ENCODE results near the gene NTF3.

The NTF3 gene

GRCh38 chr12:5507401-5507935, 75.6 kb downstream of the NTF3 start:
- no peak overlapping the region for H2AFZ ChIP-seq (ENCODE audit: low read depth, low read length)
- no peaks in the 10 kb centered on the region for H3K79me2 ChIP-seq (ENCODE audit: insufficient read depth, low read length)
- no peak overlapping the region for H3K4me2 ChIP-seq (ENCODE audit: insufficient read depth, low read length)
- TF ChIP-seq EZH2 (IDR thresholded peaks at IDR 0.05; ENCODE audit: borderline replicate concordance, low read depth, low read length, severe bottlenecking) (no peak), CTCF (IDR thresholded peaks at IDR 0.05; ENCODE audit: borderline replicate concordance, extremely low read depth, low read length, poor library complexity, severe bottlenecking) (no peak)
- no peak overlapping the region for H3K9ac ChIP-seq (ENCODE audit: low read depth, low read length)
- no peaks in the 10 kb centered on the region for H3K9me3 ChIP-seq (ENCODE audit: insufficient read depth, low read length, severe bottlenecking)
- DNase-seq (no peak), ATAC-seq (ENCODE audit: insufficient read depth, low read depth) (no peak)
- peaks cover 17% of the 10 kb centered on the region for H3K27me3 ChIP-seq (ENCODE audit: insufficient read depth, low read length, poor library complexity)
- no peaks in the 10 kb centered on the region for H4K20me1 ChIP-seq (ENCODE audit: insufficient read depth, low read length)
- H3K4me3 ChIP-seq (ENCODE audit: low read depth in 1 of 2, low read length in 2 of 2) = no peak overlapping the region
- no peak overlapping the region for H3K27ac ChIP-seq (ENCODE audit: low read length)
- H3K36me3 ChIP-seq (ENCODE audit: insufficient read depth, low read length) = no peaks in the 10 kb centered on the region
- no peaks in the 10 kb centered on the region for H3K4me1 ChIP-seq (ENCODE audit: insufficient read depth, low read length)

GRCh38 chr12:5507944-5508343, 76.0 kb downstream of the NTF3 start:
- TF ChIP-seq EZH2 (IDR thresholded peaks at IDR 0.05; ENCODE audit: borderline replicate concordance, low read depth, low read length, severe bottlenecking) (no peak), CTCF (IDR thresholded peaks at IDR 0.05; ENCODE audit: borderline replicate concordance, extremely low read depth, low read length, poor library complexity, severe bottlenecking) (no peak)
- no peaks in the 10 kb centered on the region for H3K36me3 ChIP-seq (ENCODE audit: insufficient read depth, low read length)
- H3K27ac ChIP-seq (ENCODE audit: low read length) = no peak overlapping the region
- no peak overlapping the region for H3K4me3 ChIP-seq (ENCODE audit: low read depth in 1 of 2, low read length in 2 of 2)
- no peaks in the 10 kb centered on the region for H3K79me2 ChIP-seq (ENCODE audit: insufficient read depth, low read length)
- no peak overlapping the region for H2AFZ ChIP-seq (ENCODE audit: low read depth, low read length)
- no peak for DNase-seq
- peaks cover 21% of the 10 kb centered on the region for H3K27me3 ChIP-seq (ENCODE audit: insufficient read depth, low read length, poor library complexity)
- H3K4me2 ChIP-seq (ENCODE audit: insufficient read depth, low read length) = no peak overlapping the region
- no peaks in the 10 kb centered on the region for H3K9me3 ChIP-seq (ENCODE audit: insufficient read depth, low read length, severe bottlenecking)
- no peak for ATAC-seq (ENCODE audit: insufficient read depth, low read depth)
- H3K9ac ChIP-seq (ENCODE audit: low read depth, low read length) = no peak overlapping the region
- H3K4me1 ChIP-seq (ENCODE audit: insufficient read depth, low read length) = no peaks in the 10 kb centered on the region
- no peaks in the 10 kb centered on the region for H4K20me1 ChIP-seq (ENCODE audit: insufficient read depth, low read length)

GRCh38 chr12:5509102-5509501, 77.2 kb downstream of the NTF3 start:
- Histone ChIP-seq H3K36me3 (ENCODE audit: insufficient read depth, low read length) (no peaks in the 10 kb centered on the region), H3K9me3 (ENCODE audit: insufficient read depth, low read length, severe bottlenecking) (no peaks in the 10 kb centered on the region), H2AFZ (ENCODE audit: low read depth, low read length) (no peak overlapping the region), H3K4me2 (ENCODE audit: insufficient read depth, low read length) (no peak overlapping the region), H3K4me3 (ENCODE audit: low read depth in 1 of 2, low read length in 2 of 2) (no peak overlapping the region), H3K79me2 (ENCODE audit: insufficient read depth, low read length) (no peaks in the 10 kb centered on the region), H3K27ac (ENCODE audit: low read length) (no peak overlapping the region), H3K27me3 (ENCODE audit: insufficient read depth, low read length, poor library complexity) (peaks cover 26% of the 10 kb centered on the region), H3K4me1 (ENCODE audit: insufficient read depth, low read length) (no peaks in the 10 kb centered on the region), H4K20me1 (ENCODE audit: insufficient read depth, low read length) (no peaks in the 10 kb centered on the region), H3K9ac (ENCODE audit: low read depth, low read length) (no peak overlapping the region)
- ATAC-seq (ENCODE audit: insufficient read depth, low read depth) (no peak), DNase-seq (no peak)
- TF ChIP-seq EZH2 (IDR thresholded peaks at IDR 0.05; ENCODE audit: borderline replicate concordance, low read depth, low read length, severe bottlenecking) (no peak), CTCF (IDR thresholded peaks at IDR 0.05; ENCODE audit: borderline replicate concordance, extremely low read depth, low read length, poor library complexity, severe bottlenecking) (no peak)

GRCh38 chr12:5509557-5509956, 77.6 kb downstream of the NTF3 start:
- H2AFZ ChIP-seq (ENCODE audit: low read depth, low read length) = no peak overlapping the region
- ATAC-seq (ENCODE audit: insufficient read depth, low read depth) (no peak), DNase-seq (no peak)
- no peaks in the 10 kb centered on the region for H4K20me1 ChIP-seq (ENCODE audit: insufficient read depth, low read length)
- H3K27ac ChIP-seq (ENCODE audit: low read length) = no peak overlapping the region
- no peaks in the 10 kb centered on the region for H3K4me1 ChIP-seq (ENCODE audit: insufficient read depth, low read length)
- no peak overlapping the region for H3K9ac ChIP-seq (ENCODE audit: low read depth, low read length)
- no peaks in the 10 kb centered on the region for H3K36me3 ChIP-seq (ENCODE audit: insufficient read depth, low read length)
- H3K79me2 ChIP-seq (ENCODE audit: insufficient read depth, low read length) = no peaks in the 10 kb centered on the region
- peaks cover 29% of the 10 kb centered on the region for H3K27me3 ChIP-seq (ENCODE audit: insufficient read depth, low read length, poor library complexity)
- no peak for TF ChIP-seq EZH2 (IDR thresholded peaks at IDR 0.05; ENCODE audit: borderline replicate concordance, low read depth, low read length, severe bottlenecking)
- no peak for TF ChIP-seq CTCF (IDR thresholded peaks at IDR 0.05; ENCODE audit: borderline replicate concordance, extremely low read depth, low read length, poor library complexity, severe bottlenecking)
- no peak overlapping the region for H3K4me2 ChIP-seq (ENCODE audit: insufficient read depth, low read length)
- no peaks in the 10 kb centered on the region for H3K9me3 ChIP-seq (ENCODE audit: insufficient read depth, low read length, severe bottlenecking)
- H3K4me3 ChIP-seq (ENCODE audit: low read depth in 1 of 2, low read length in 2 of 2) = no peak overlapping the region

Measured in DND-41 (cell line).